Left renal cortex interstitium (tissue), 4 donors: ENCODE results near the gene RNPEP. TPM values are rescaled to one million over a fixed set of nuclear protein-coding genes. Genes with fewer than 3 reads are reported as not detected.
A peak's percentile ranks its signal among the peaks of the same experiment; 100 is the strongest.
"Not testable (repeated sequence)": the region's sequence is repeated elsewhere in the genome, so short reads cannot be mapped to it uniquely, and the experiment has no call there.

Source experiments
- DNase-seq, 4 donors: peaks; one replicate each; pipeline ENCODE4 v3.0.0-alpha.2; 2013; ENCODE audit warnings: low read depth in 4 of 4, low spot score in 2 of 4, missing footprints in 1 of 4
- polyA plus RNA-seq, 4 donors: library from polyadenylated mRNA; unstranded; fragments of 120-200 nt; gene quantifications; one replicate each; pipeline ENCODE4 v1.2.1, GENCODE V29; 2013; ENCODE audit not compliant: insufficient read length in 4 of 4

RNPEP gene
- polyA plus RNA-seq, 4 donors, result 56.6 to 80.1 (median 61.0) TPM

- DNase-seq, result no peak
Observed at GRCh38 chr1:202031796-202032195, 49.3 kb downstream of the RNPEP start.

GRCh38 chr1:202034149-202034682, 51.8 kb downstream of the RNPEP start:
- no peak for DNase-seq

GRCh38 chr1:202034683-202035462, 52.4 kb downstream of the RNPEP start:
- DNase-seq, result peak in 1 of 4 donors; percentile 83

- no peak for DNase-seq
Observed at GRCh38 chr1:202036595-202037387, 54.3 kb downstream of the RNPEP start.

- DNase-seq, result no peak
Observed at GRCh38 chr1:202037706-202038296, 55.4 kb downstream of the RNPEP start.

GRCh38 chr1:202038688-202039346, 56.4 kb downstream of the RNPEP start:
- DNase-seq, result no peak

- DNase-seq, result no peak
Observed at GRCh38 chr1:202045705-202046104, 63.3 kb downstream of the RNPEP start.

GRCh38 chr1:202046227-202046626, 63.8 kb downstream of the RNPEP start:
- DNase-seq, result no peak

- no peak for DNase-seq
Observed at GRCh38 chr1:202046748-202047708, 64.6 kb downstream of the RNPEP start.

GRCh38 chr1:202047977-202048376, 65.5 kb downstream of the RNPEP start:
- DNase-seq, result no peak

GRCh38 chr1:202049129-202049528, 66.7 kb downstream of the RNPEP start:
- no peak for DNase-seq

- DNase-seq, result no peak
Observed at GRCh38 chr1:202054094-202054493, 71.6 kb downstream of the RNPEP start.

GRCh38 chr1:202054673-202055072, 72.2 kb downstream of the RNPEP start:
- DNase-seq, result not testable (repeated sequence)

Other genes with a start within 250 kb of the RNPEP start
- 10 to 100 TPM; 74.0 to 96.9 (median 77.7) TPM for gene IPO9, start 153.5 kb upstream of the RNPEP start, polyA plus RNA-seq
- 10 to 100 TPM; 14.4 to 20.1 (median 17.9) TPM for gene SHISA4, start 93.8 kb upstream of the RNPEP start, polyA plus RNA-seq
- gene LMOD1, start 36.1 kb upstream of the RNPEP start, polyA plus RNA-seq, result 1 to 10 TPM; 4.5 to 6.0 (median 4.9) TPM
- gene TIMM17A, start 27.1 kb upstream of the RNPEP start, polyA plus RNA-seq, result 10 to 100 TPM; 52.8 to 69.9 (median 64.2) TPM
- gene ELF3, start 27.9 kb downstream of the RNPEP start, polyA plus RNA-seq, result 100 to 1,000 TPM in 1 of 4 donors, 10 to 100 TPM in 3; 43.8 to 117 (median 67.8) TPM
- gene GPR37L1, start 140.3 kb downstream of the RNPEP start, polyA plus RNA-seq, result under 1 TPM; 0.03 to 0.10 (median 0.06) TPM
- 10 to 100 TPM; 43.9 to 49.3 (median 44.9) TPM for gene ARL8A, start 162.1 kb downstream of the RNPEP start, polyA plus RNA-seq
- gene PTPN7, start 178.0 kb downstream of the RNPEP start, polyA plus RNA-seq, result 1 to 10 TPM in 3 of 4 donors, under 1 TPM in 1; 0.95 to 1.7 (median 1.4) TPM
- 1 to 10 TPM in 1 of 4 donors, under 1 TPM in 3; 0.71 to 1.4 (median 0.95) TPM for gene LGR6, start 211.2 kb downstream of the RNPEP start, polyA plus RNA-seq